SK-N-MC (cell line): ENCODE measurements around the gene LIMS2.
A peak's percentile ranks its signal among the peaks of the same experiment; 100 is the strongest.

Experiments used
- DNase-seq: peaks from one replicate; pipeline ENCODE4 v3.0.0-alpha.2; 2011; ENCODE audit warnings: low read depth, low spot score
- H3K27ac ChIP-seq: fragments of 200-600 bp; sonication (generic); 2 replicates; pipeline ENCODE4 v1.5.1; 2016; ENCODE audit warnings: mixed run types
- H3K36me3 ChIP-seq: fragments of 200-600 bp; sonication (generic); 2 replicates; pipeline ENCODE4 v1.6.1; 2017; ENCODE audit warnings: antibody characterized with exemption, low read length, mixed read lengths; ENCODE audit not compliant: insufficient read depth
- H3K4me3 ChIP-seq: fragments of 200-600 bp; sonication (generic); 2 replicates; pipeline ENCODE4 v1.5.1; 2016
- H3K9ac ChIP-seq: fragments of 200-600 bp; sonication (generic); 2 replicates; pipeline ENCODE4 v1.8.0; 2017; ENCODE audit warnings: mixed run types, mixed read lengths; ENCODE audit not compliant: insufficient read length
- H3K9me3 ChIP-seq: fragments of 200-600 bp; sonication (generic); 2 replicates; pipeline ENCODE4 v1.6.1; 2017; ENCODE audit warnings: low read depth, mild to moderate bottlenecking, antibody characterized with exemption, low read length, moderate library complexity, mixed read lengths
- EZH2 ChIP-seq: fragments of 200-600 bp; sonication (generic); IDR thresholded peaks from one replicate; pipeline ENCODE4 v1.6.1; 2017; ENCODE audit warnings: antibody characterized with exemption
- FOXP2 ChIP-seq: optimal IDR thresholded peaks from 2 replicates; pipeline ENCODE3; 2011; ENCODE audit warnings: mild to moderate bottlenecking, moderate library complexity; ENCODE audit not compliant: insufficient read depth; ENCODE audit errors: extremely low read length, control extremely low read depth
- POLR2AphosphoS5 ChIP-seq: IDR thresholded peaks from 2 replicates; pipeline ENCODE4 v1.6.1; 2012; ENCODE audit warnings: mild to moderate bottlenecking, low read depth, low read length, borderline replicate concordance

Gene LIMS2

DNA sequence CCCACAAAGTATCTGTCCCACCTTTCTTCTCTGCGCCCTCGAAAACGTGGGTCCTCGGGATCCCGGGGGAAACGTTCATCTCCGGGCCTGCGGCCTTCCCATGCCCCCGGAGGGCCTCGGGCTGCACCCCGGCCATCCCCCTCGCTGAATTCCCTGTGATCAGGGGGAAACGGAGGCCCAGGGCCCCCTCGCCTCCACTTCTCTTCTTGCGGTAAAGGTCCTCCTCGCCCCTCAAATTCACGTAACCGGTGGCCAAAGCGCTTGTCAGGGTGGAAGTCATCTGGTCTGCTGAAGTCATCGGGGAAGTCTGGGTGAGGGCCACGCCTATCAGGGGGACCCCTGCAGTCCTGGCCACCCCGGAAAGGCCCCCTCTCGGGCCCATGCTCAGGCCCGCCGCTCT is 38.2 kb upstream of the LIMS2 start:
- TF ChIP-seq FOXP2: no peak
- TF ChIP-seq EZH2: no peak
- no peak for TF ChIP-seq POLR2AphosphoS5
- H3K9ac ChIP-seq: no peak overlapping the region
- no peak for DNase-seq
- no peaks in the 10 kb centered on the region for H3K9me3 ChIP-seq
- H3K4me3 ChIP-seq: no peak overlapping the region
- H3K27ac ChIP-seq: no peak overlapping the region
- peaks cover 55% of the 10 kb centered on the region for H3K36me3 ChIP-seq

- Histone ChIP-seq H3K4me3 (no peak overlapping the region), H3K27ac (peak overlapping the region; percentile 60), H3K9me3 (no peaks in the 10 kb centered on the region), H3K9ac (no peak overlapping the region), H3K36me3 (peaks cover 55% of the 10 kb centered on the region)
- TF ChIP-seq FOXP2 (no peak), EZH2 (no peak), POLR2AphosphoS5 (no peak)
- DNase-seq: no peak
Measured at GRCh38 chr2:127712999-127713398, 37.7 kb upstream of the LIMS2 start.

DNA sequence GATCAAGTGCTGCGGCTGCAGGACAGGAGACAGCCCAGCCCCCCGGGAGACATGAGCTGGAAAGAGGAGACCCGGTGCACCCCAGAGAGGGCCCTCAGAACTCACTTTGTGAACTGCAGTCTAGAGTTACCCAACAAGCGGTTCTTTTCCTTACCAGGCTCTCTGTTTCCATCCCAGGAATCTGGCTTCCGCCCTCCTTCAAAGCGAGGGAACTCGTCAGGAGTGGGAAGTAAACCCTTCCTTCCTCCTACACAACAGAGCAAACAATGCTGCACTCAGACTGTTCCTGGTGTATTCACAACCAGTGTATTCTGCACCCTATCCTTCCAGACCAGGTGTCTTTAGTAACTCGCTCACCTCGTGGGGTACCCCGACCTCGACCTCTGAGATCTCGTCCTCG is 34.0 kb upstream of the LIMS2 start:
- Histone ChIP-seq H3K9me3 (no peaks in the 10 kb centered on the region), H3K36me3 (peaks cover 60% of the 10 kb centered on the region), H3K4me3 (no peak overlapping the region), H3K9ac (no peak overlapping the region), H3K27ac (peak overlapping the region; percentile 70)
- no peak for DNase-seq
- TF ChIP-seq FOXP2 (no peak), POLR2AphosphoS5 (no peak), EZH2 (no peak)

GRCh38 chr2:127707890-127708648 is 32.7 kb upstream of the LIMS2 start:
- Histone ChIP-seq H3K9me3 (no peaks in the 10 kb centered on the region), H3K27ac (peak overlapping the region; percentile 72), H3K9ac (no peak overlapping the region), H3K4me3 (0 out of 2 replicates have a peak overlapping the region, but pooled peaks have one; percentile 14), H3K36me3 (peaks cover 54% of the 10 kb centered on the region)
- DNase-seq: no peak
- no peak for TF ChIP-seq EZH2
- TF ChIP-seq FOXP2: no peak
- no peak for TF ChIP-seq POLR2AphosphoS5

DNA sequence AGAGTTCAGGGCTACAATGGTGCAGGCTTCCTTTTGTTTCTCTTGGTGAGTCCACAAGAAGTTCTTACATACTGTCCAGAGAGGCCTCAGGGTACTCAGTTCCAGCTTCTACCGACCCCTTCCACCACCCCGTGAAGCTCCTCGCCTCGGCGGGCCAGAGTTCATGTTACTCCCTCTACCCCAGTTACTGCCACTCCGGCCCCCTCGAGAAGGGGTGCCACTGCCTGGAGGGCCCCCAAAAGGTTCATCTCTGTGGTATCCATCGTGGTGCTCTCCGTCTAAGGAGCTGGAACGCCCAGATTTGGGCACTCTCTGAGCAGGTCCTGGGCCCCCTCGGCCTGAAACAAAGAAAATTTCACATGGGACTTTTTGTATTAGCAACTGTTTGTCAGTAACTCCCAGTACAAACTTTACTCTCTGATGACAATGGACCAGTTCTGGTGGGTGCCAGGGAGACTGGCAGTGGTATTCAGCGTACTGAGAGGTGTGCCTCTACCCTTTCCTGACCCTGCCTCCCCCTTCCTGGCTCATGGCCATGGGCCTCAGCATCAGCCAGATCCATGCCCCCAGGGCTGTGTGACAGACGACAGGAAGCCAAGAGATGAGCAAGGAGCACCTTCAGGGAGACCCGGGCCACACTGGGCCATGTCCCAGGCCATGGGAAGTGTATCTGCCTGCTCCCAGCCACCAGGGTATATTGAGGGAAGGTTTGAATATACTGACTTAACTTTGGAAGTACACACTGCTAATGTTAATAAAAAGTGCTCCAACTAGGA is 31.1 kb upstream of the LIMS2 start:
- Histone ChIP-seq H3K9ac (no peak overlapping the region), H3K27ac (peak overlapping the region; percentile 88), H3K4me3 (no peak overlapping the region), H3K36me3 (peaks cover 59% of the 10 kb centered on the region), H3K9me3 (no peaks in the 10 kb centered on the region)
- no peak; the same call in 1 of the 2 replicates for TF ChIP-seq POLR2AphosphoS5
- no peak for TF ChIP-seq EZH2
- no peak for TF ChIP-seq FOXP2
- DNase-seq: no peak

- Histone ChIP-seq H3K9me3 (no peaks in the 10 kb centered on the region), H3K4me3 (peak overlapping the region; percentile 15; the same call in 1 of the 2 replicates), H3K27ac (peak overlapping the region; percentile 88), H3K9ac (no peak overlapping the region), H3K36me3 (peaks cover 59% of the 10 kb centered on the region)
- TF ChIP-seq FOXP2: no peak
- TF ChIP-seq POLR2AphosphoS5: no peak
- TF ChIP-seq EZH2: no peak
- DNase-seq: no peak
Measured at GRCh38 chr2:127705391-127706065, 30.2 kb upstream of the LIMS2 start.

DNA sequence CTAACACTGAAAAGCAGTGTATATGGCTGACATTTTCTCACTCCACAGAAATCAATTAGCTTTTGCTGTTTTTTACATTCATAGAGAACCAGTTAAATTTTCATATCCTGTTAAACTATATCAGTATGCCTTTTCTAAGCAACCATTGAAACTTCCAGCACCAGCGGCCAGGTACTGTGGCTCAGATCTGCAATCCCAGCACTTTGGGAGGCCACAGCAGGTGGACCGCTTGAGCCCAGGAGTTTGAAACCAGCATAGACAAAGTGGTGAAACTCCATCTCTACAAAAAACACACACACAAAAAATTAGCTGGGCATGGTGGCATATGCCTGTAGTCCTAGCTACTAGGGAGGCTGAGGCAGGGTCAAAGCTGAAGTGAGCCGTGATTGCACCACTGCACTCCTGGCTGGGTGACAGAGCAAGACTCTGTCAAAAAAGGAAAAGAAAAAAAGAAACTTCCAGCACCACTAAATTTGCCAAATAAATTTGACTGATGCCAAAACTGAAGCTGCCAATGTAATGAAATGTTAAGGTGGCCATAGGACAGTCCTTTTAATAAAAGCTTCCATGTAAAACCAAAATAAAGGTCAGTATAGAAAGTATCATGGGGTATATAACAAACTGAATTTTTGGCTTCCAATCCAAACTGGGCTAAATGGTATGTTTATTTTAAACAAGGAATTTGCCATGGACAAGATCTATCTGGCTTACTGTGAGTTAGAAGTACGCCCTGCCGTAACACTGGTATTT is 29.5 kb upstream of the LIMS2 start:
- Histone ChIP-seq H3K36me3 (peaks cover 59% of the 10 kb centered on the region), H3K9ac (no peak overlapping the region), H3K9me3 (no peaks in the 10 kb centered on the region), H3K4me3 (peak overlapping the region; percentile 15; the same call in 1 of the 2 replicates), H3K27ac (peak overlapping the region; percentile 88)
- no peak for DNase-seq
- TF ChIP-seq EZH2 (no peak), FOXP2 (no peak), POLR2AphosphoS5 (no peak)
